Amygdala (tissue), 56 donors: Measurements from ENCODE around the gene GPR32.
"Not testable (repeated sequence)": the region's sequence is repeated elsewhere in the genome, so short reads cannot be mapped to it uniquely, and the experiment has no call there.

Experiments
- DNase-seq, 56 donors: peaks; one replicate each; lab custom pipeline; 2025; lab: John Stamatoyannopoulos, UW

Gene GPR32

DNA sequence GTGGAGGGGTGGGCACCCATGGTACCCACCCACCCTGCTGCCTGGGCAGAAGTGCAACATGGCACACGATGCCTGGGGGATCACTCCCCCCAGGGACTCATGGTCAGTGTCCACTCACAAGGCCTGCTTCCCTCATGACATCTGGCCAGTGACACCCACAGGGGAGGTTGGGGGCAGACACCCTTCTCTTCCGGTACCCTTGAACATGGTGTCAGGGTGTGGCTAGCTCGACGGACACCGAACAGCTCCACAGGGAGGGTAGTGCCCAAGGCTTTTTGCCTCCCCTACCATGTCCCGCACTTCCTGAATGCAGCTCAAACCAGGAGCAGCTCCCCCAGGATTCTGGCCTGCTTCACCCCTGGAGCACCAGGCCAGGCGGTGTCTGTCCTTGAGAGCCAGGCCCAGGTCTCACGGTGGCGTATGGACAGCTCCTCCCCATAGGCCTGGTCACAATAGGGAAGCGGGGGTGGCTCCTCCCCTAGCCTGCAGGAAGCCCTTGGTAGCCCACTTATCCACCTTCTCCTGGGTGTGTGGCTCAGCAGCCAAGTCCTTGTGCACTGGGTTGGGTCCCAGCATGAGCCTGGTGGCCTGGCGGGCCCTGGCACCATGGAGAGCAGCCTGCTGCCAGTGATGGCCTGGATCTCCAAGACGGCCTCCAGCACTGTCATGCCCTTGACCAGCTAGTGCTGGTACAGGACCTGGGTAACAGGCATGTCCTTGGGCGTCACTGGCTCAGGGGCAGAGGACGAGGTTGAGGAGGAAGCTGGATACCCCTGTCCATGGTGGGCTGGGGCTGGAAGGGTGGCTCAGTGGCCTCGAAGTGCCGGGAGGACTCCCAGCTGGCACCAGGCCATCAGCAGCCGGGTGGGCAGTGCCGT lies 27.8 kb downstream of the GPR32 start:
- DNase-seq = no peak

GRCh38 chr19:50798659-50799546 lies 28.6 kb downstream of the GPR32 start:
- no peak for DNase-seq

- no peak for DNase-seq
Measured at GRCh38 chr19:50799547-50799851, 29.2 kb downstream of the GPR32 start.

DNA sequence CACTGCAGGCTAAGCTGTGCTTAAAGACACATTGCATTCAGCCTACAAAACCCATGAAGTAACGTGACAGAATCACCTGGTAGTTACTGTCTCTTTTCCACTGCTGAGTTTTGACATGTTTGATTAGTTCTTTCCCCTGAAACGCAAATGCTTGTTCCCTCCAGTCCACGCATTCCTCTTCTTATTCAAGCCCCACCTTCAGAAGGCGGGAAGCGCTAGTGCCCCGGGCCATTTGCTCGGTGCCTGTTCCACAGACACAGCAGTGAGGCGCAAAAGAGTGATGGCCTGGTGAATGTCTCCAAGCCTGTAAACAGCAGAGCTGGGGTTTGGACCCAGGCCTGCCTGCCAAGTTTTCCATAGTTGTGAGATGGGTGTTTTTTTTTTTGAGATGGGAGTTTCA lies 30.8 kb downstream of the GPR32 start:
- no peak for DNase-seq

- no peak for DNase-seq
Measured at GRCh38 chr19:50803633-50804419, 33.6 kb downstream of the GPR32 start.

GRCh38 chr19:50804420-50805272 lies 34.4 kb downstream of the GPR32 start:
- DNase-seq = peak; percentile 66 to 99 (median 96)

GRCh38 chr19:50808856-50809255 lies 38.6 kb downstream of the GPR32 start:
- DNase-seq = no peak

DNA sequence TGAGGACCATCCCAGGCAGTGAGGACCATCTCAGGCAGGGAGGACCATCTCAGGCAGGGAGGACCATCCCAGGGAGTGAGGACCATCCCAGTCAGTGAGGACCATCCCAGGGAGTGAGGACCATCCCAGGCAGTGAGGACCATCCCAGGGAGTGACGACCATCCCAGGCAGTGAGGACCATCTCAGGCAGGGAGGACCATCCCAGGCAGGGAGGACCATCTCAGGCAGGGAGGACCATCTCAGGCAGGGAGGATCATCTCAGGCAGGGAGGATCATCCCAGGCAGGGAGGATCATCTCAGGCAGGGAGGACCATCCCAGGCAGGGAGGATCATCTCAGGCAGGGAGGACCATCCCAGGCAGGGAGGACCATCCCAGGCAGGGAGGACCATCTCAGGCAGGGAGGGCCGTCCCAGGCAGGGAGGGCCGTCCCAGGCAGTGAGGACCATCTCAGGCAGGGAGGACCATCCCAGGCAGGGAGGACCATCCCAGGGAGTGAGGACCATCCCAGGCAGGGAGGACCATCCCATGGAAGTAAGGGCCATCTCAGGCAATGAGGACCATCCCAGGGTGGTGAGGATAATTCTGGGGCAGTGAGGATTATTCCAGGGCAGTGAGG lies 41.5 kb downstream of the GPR32 start:
- not testable (repeated sequence) for DNase-seq

- DNase-seq = no peak
Measured at GRCh38 chr19:50812474-50812873, 42.2 kb downstream of the GPR32 start.

GRCh38 chr19:50814883-50815282 lies 44.6 kb downstream of the GPR32 start:
- no peak for DNase-seq

GRCh38 chr19:50815439-50815838 lies 45.2 kb downstream of the GPR32 start:
- no peak for DNase-seq

DNA sequence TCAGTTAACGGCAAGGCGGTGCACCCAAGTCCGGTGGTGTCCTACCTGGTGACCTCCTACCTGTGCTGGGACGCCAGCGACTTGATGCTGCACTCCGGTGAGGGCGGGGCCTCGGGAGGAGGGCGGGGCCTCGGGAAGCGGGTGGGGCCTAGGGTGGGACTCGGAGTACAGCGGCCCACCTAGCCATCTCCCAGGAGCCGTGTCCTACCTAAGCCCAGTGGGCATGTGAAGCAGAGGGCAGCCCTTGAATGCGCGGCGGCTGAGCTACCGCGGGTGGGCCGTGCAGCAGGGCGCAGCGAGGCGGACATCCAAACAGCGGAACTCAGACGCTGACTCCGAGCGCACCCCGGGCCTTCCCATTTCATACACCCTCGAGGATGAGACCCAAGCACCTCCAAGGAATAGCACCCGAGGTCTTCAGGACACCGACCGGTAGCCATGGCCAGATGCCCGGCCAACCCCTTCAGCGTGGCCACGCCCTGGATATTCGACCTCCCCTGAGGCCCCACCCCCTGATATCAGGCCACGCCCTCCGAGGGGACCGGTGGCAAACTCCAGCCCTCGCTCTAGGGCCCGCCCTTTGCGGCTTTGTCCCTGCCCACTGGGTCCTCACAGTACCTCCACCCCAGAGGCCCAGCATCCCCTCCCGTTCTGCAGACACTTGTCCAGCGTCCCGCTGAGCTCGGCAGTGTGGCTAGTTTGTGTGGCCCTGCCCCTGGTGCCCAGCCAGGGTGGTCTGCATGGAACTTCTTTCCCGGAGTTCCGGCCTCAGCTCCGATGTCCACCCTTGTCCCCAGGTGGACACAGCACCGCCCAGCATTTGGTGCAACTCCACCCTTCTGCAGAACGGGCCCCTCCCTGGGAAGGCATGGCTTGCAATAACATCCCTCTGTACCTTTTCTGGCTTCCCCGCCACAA lies 47.9 kb downstream of the GPR32 start:
- DNase-seq = peak in 2 of 56 donors; percentile 11 to 18

DNA sequence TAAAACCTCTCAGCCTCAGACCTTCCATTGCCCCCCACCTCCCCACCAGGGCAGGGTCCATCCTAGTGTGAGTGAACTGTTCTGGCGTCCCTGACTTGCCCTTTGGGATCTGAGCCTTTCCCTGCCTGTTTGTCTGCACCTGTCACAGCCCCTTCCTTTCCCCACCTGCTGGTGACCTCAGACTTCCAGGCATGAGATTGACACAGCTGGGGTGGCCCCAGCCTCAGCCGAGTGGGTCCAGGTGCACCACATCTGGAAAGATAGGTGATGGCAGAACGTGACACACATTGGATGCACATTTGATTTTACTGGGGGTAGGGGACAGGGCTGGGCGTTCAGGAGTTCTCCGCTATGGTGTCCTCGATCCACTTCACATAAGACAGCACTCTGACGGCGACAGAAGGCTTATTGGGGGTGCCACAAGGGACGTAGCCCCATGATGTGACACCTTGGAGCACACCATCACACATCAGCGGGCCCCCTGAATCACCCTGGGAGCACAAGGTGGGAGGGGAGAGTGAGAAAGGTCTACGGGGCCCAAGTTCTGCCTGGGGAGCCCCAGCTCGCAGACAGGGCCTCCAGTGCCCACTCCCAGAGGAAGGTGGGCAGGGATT lies 48.7 kb downstream of the GPR32 start:
- no peak for DNase-seq

DNA sequence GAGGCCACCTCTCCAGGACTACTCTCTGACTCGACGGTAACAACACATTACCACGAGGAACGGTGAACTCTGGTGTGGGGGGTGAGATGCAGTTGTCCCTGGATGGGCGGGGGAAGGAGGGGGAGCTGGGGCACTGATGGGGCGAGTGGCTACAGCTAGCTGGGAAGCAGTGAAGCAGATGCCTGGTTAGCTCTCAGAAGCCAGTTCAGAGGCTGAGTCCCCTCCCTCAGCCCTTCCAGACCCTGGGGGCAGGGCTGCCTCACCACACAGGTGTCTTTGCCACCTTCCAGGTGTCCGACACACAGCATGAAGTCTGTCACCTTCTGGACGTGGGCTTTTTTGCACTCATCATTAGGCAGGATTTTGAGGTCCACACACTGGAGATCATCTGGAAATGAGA lies 49.4 kb downstream of the GPR32 start:
- DNase-seq = no peak

DNA sequence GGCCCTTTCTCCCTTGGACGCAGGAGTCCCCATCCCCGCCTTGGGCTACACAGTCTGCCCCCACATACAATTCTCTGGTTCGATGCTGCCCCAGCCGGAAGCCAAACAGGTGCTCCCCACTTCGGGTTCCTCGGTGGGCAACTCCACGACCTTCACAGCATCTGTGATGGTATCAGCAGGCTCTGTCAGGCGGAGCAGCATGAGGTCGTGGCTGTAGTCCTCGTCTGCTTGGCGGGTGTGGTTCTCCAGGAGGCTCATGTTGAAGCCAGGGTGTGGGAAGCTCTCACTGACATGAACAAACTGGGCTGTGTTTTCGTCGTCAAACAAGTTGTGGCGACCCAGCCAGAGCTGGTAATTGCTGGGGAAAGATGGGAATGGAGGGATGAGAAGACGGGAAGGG lies 49.8 kb downstream of the GPR32 start:
- DNase-seq = no peak

- DNase-seq = no peak
Measured at GRCh38 chr19:50820549-50821247, 50.4 kb downstream of the GPR32 start.

- DNase-seq = no peak
Measured at GRCh38 chr19:50821248-50821612, 51.0 kb downstream of the GPR32 start.
